GM15510 (cell line): ENCODE results near the gene SETBP1.

Source experiments
- POLR2A ChIP-seq: IDR thresholded peaks from 3 replicates; pipeline ENCODE4 v1.6.1; 2011; ENCODE audit warnings: borderline replicate concordance; ENCODE audit not compliant: insufficient read length; ENCODE audit errors: extremely low read depth

The SETBP1 gene

DNA sequence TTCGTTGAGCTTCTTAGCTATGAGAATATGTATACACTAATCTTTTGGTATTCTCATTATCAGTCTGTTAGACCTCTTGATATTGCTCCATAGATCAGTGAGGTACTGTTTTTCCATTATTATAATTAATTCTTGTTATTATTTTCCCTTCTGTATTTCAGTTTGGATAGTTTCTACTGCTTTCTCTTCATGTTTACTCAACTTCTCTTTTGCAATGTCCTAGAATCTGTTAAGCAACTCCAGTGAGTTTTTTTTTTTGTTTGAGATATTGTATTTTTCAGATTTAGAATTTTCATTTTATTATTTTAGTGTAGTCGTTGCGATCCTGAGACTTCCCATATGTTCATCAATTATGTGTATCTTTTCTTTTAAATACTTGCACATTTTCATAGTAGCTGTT is 260.8 kb downstream of the SETBP1 start:
- TF ChIP-seq POLR2A = no peak

DNA sequence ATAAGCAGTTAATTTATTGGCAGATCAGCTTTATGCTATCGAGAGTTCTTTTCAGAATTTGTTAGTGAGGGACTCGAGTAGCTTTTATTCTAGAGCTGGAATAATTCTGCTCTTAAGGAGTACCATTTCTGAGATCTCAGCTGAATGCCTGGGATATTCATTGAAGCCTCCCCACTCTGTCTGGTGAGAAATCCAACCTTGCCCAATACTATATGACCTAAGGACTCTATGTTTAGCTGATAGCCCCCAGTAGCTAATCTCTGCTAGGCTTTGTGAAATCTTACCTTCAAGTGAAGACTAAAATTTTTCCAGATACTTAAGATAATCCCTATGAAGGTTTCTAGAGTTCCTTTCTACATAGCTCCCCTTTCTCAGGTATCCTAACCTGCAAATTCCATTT is 261.4 kb downstream of the SETBP1 start:
- no peak for TF ChIP-seq POLR2A

- TF ChIP-seq POLR2A = no peak
Observed at GRCh38 chr18:44943311-44943881, 262.7 kb downstream of the SETBP1 start.

DNA sequence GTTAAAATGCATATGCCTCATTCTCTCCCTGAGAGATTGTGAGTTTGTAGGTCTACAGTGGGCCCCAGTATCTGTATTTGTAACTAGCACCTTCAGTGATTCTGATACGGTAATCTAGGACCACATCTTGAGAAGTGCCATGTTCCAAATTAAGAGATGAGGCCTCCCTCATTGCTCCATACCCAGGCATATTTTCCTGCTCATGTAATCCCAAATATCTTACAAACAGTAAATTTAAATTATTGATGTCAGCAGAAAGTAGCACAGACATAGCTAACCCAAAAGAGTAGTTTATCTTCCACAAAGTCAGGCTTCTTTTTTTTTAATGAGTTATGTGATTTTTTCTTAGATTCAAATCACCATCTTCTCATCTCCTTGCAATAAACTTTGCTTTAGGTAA is 263.8 kb downstream of the SETBP1 start:
- no peak for TF ChIP-seq POLR2A

GRCh38 chr18:44945888-44946401 is 265.3 kb downstream of the SETBP1 start:
- no peak for TF ChIP-seq POLR2A

GRCh38 chr18:44946529-44947113 is 265.9 kb downstream of the SETBP1 start:
- TF ChIP-seq POLR2A = no peak

DNA sequence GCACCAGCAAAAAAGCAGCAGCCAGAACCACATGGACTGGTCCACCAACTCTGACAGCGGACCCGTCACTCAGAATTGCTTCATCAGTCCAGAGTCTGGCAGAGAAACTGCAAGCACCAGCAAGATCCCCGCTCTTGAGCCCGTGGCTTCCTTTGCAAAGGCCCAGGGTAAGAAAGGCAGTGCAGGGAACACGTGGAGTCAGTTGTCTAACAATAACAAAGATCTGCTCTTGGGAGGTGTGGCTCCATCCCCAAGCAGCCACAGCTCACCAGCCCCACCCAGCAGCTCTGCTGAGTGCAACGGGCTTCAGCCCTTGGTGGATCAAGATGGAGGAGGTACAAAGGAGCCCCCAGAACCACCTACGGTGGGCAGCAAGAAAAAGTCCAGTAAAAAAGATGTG is 269.3 kb downstream of the SETBP1 start:
- no peak for TF ChIP-seq POLR2A

- TF ChIP-seq POLR2A = no peak
Observed at GRCh38 chr18:44950685-44951195, 270.1 kb downstream of the SETBP1 start.

DNA sequence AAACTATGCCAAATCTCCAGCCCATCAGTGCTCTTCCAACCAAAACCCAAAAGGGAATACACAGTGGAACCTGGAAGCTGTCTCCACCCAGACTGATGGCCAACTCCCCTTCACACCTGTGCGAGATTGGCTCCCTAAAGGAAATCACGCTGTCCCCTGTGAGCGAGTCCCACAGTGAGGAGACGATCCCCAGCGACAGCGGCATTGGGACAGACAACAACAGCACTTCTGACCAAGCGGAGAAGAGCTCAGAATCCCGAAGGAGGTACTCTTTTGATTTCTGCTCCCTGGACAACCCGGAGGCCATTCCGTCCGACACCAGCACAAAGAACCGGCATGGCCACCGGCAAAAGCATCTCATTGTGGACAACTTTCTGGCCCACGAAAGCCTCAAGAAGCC is 271.1 kb downstream of the SETBP1 start:
- TF ChIP-seq POLR2A = no peak

DNA sequence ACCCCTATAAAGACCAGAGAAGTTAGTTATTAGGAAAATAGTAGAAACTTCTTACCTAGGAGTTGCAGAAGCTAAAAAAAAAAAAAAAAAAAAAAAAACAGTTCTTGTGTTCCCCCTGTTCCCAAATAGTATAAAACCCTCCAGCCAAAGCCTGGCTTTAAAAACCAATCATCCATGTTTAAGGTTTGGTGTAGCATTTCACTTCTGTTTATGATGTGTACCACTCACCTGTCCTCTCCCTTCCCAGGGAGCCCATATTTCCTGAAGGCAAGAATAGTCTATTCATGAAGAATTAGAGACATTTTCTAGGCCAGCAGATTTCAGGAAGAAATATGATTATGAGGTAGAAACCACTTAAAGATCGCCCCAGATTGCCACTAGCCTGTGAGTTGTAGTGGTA is 273.6 kb downstream of the SETBP1 start:
- TF ChIP-seq POLR2A = no peak

DNA sequence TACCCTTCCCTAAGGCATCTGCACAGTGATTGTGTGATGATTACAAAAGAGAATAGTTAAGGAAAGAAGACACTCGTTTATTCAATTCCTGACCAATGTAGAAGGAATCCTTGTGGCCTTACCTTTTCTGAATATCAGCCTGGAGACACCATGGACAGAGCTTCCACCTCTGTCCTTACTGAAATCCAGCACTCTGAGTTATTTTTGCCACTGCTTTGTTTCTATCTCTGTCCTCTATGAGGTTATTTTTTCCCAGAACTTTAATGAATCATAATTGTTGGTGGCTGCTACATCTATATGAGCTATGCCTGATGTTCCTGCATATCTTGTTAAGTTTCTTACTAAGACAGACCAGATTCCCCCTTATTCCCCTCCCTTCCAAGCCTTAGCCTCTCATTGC is 275.1 kb downstream of the SETBP1 start:
- no peak for TF ChIP-seq POLR2A

GRCh38 chr18:44957025-44957424 is 276.3 kb downstream of the SETBP1 start:
- no peak for TF ChIP-seq POLR2A

- no peak for TF ChIP-seq POLR2A
Observed at GRCh38 chr18:44957461-44957860, 276.8 kb downstream of the SETBP1 start.

DNA sequence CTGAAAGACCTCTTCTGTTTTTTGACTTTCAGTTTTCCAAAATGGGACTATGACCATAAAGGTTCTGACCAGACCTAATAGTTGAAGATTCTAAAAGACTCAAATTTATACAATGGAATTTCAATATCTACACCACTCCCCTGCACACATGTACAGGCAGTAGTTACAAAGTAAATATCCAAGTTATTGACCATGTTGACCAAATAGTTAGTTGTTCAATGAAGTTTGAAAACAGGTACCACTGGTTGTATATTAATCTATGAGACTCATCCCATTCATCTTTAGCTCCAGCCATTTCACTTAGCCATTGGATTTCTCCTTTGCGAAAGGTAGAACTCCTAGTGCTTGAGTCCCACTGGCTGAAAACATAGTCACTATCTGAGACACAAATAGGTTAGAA is 277.4 kb downstream of the SETBP1 start:
- no peak for TF ChIP-seq POLR2A

DNA sequence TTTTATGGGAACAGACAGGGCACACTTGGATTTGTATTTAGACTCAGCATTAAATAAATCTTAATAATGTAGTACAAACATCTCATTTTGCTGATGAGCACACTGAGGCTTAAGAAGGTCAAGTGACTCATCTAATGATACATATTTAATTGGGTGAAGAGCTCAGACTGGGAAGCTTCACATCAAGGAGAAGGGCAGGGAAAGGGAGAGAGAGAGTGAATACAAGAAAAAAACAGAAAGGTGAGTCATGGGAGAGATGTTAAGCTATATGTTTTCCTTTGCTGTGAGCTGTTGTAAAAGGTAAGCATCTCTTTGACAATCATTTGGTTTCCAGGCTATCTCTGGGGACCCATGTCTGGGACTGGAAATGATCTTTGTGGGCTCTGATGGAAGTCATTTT is 277.8 kb downstream of the SETBP1 start:
- no peak for TF ChIP-seq POLR2A

- no peak for TF ChIP-seq POLR2A
Observed at GRCh38 chr18:44959013-44959412, 278.3 kb downstream of the SETBP1 start.

DNA sequence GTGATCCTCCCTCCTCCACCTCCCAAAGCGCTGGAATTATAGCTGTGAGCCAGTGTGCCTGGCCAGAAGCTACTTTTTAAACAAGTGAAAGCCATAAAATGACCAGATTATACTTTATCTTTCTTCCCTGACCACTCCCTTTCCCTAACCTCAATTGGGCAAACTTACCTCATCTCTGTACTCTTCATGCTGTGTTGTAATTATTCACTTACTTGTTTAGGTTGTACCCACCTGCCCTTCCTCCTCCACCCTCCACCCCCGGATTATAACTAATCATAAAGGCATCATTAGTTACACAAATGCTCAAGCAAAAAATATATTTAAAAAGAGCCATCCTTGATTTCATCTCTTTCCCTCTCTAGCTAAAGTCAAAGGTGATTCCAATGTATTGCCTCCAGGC is 279.9 kb downstream of the SETBP1 start:
- no peak for TF ChIP-seq POLR2A

- TF ChIP-seq POLR2A = no peak
Observed at GRCh38 chr18:44961288-44961995, 280.8 kb downstream of the SETBP1 start.
